Measurements from ENCODE around the gene DMTF1. TPM values are rescaled to one million over a fixed set of nuclear protein-coding genes. Genes with fewer than 3 reads are reported as not detected.

The DMTF1 gene
- total RNA-seq, 4 donors from 2014 or later = 64.4 to 121 (median 78.4) TPM

GRCh38 chr7:87129332-87129731 lies 22.9 kb upstream of the DMTF1 start:
- DNase-seq (ENCODE audit: low spot score) = no peak
- TF ChIP-seq CTCF (IDR thresholded peaks at IDR 0.05) = no peak
- ATAC-seq (ENCODE audit: low FRiP score) = no peak

GRCh38 chr7:87129848-87130247 lies 22.4 kb upstream of the DMTF1 start:
- TF ChIP-seq CTCF (IDR thresholded peaks at IDR 0.05) = no peak
- no peak for DNase-seq (ENCODE audit: low spot score)
- ATAC-seq (ENCODE audit: low FRiP score) = no peak

GRCh38 chr7:87131771-87132170 lies 20.5 kb upstream of the DMTF1 start:
- ATAC-seq (ENCODE audit: low FRiP score) = no peak
- TF ChIP-seq CTCF (IDR thresholded peaks at IDR 0.05) = no peak
- DNase-seq (ENCODE audit: low spot score) = no peak

GRCh38 chr7:87137271-87137670 lies 15.0 kb upstream of the DMTF1 start:
- TF ChIP-seq CTCF (IDR thresholded peaks at IDR 0.05) = no peak
- ATAC-seq (ENCODE audit: low FRiP score) (no peak), DNase-seq (ENCODE audit: low spot score) (no peak)

- no peak for DNase-seq (ENCODE audit: low spot score)
- no peak for TF ChIP-seq CTCF (IDR thresholded peaks at IDR 0.05)
- ATAC-seq (ENCODE audit: low FRiP score) = no peak
Observed at GRCh38 chr7:87139514-87139913, 12.7 kb upstream of the DMTF1 start.

- ATAC-seq (ENCODE audit: low FRiP score) = peak; percentile 37
- TF ChIP-seq CTCF (IDR thresholded peaks at IDR 0.05) = no peak
- DNase-seq (ENCODE audit: low spot score) = no peak
Observed at GRCh38 chr7:87140271-87140748, 11.9 kb upstream of the DMTF1 start.

GRCh38 chr7:87144173-87144657 lies 8.0 kb upstream of the DMTF1 start:
- ATAC-seq (ENCODE audit: low FRiP score) (no peak), DNase-seq (ENCODE audit: low spot score) (no peak)
- no peak for TF ChIP-seq CTCF (IDR thresholded peaks at IDR 0.05)
